ENCODE data around the gene SMAD6.

GRCh38 chr15:66744610-66745279 lies 42.7 kb downstream of the SMAD6 start:
- no peak for TF ChIP-seq CTCF (IDR thresholded peaks at IDR 0.05)
- TF ChIP-seq EP300 (IDR thresholded peaks at IDR 0.05): no peak
- TF ChIP-seq POLR2A (IDR thresholded peaks at IDR 0.05): no peak
